ENCODE measurements around the gene GPR162.

GRCh38 chr12:6843118-6843902, 21.7 kb downstream of the GPR162 start:
- no peak for TF ChIP-seq POLR2A (IDR thresholded peaks at IDR 0.05; ENCODE audit: low read length)
- TF ChIP-seq MYC (IDR thresholded peaks at IDR 0.05; ENCODE audit: borderline replicate concordance, low read length): no peak
- TF ChIP-seq MAFK (IDR thresholded peaks at IDR 0.05; ENCODE audit: partially characterized antibody): no peak
- no peak for TF ChIP-seq MAZ (IDR thresholded peaks at IDR 0.05; ENCODE audit: borderline replicate concordance, low read depth, low read length)
- TF ChIP-seq, protein P1, sequence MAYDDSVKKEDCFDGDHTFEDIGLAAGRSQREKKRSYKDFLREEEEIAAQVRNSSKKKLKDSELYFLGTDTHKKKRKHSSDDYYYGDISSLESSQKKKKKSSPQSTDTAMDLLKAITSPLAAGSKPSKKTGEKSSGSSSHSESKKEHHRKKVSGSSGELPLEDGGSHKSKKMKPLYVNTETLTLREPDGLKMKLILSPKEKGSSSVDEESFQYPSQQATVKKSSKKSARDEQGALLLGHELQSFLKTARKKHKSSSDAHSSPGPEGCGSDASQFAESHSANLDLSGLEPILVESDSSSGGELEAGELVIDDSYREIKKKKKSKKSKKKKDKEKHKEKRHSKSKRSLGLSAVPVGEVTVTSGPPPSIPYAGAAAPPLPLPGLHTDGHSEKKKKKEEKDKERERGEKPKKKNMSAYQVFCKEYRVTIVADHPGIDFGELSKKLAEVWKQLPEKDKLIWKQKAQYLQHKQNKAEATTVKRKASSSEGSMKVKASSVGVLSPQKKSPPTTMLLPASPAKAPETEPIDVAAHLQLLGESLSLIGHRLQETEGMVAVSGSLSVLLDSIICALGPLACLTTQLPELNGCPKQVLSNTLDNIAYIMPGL (CRISPR knock-in tag; IDR thresholded peaks at IDR 0.05; ENCODE audit: borderline replicate concordance): no peak
- TF ChIP-seq CTCF (IDR thresholded peaks at IDR 0.05): no peak
- no peak for TF ChIP-seq MAX (IDR thresholded peaks at IDR 0.05)
- no peak for TF ChIP-seq RCOR1 (IDR thresholded peaks at IDR 0.05; ENCODE audit: low read depth, low read length)
- no peak for TF ChIP-seq SMC3 (IDR thresholded peaks at IDR 0.05)
- TF ChIP-seq NR3C1 (IDR thresholded peaks at IDR 0.05): no peak
- TF ChIP-seq HES2 (IDR thresholded peaks at IDR 0.05): no peak
